ENCODE data around the gene KRTAP4-2. TPM values are rescaled to one million over a fixed set of nuclear protein-coding genes. Genes with fewer than 3 reads are reported as not detected.

KRTAP4-2 gene
- total RNA-seq, 4 donors from 2014 or later = not detected

GRCh38 chr17:41176744-41177387 is 1.2 kb downstream of the KRTAP4-2 start:
- no peaks in the 10 kb centered on the region for H3K4me1 ChIP-seq
- H3K27ac ChIP-seq = no peak overlapping the region
- TF ChIP-seq POLR2A (IDR thresholded peaks at IDR 0.05) (no peak), CTCF (IDR thresholded peaks at IDR 0.05) (no peak)
- H3K27me3 ChIP-seq = no peaks in the 10 kb centered on the region
- intact Hi-C loops (cut with DNase I) = no loop called here
- H3K4me3 ChIP-seq (replicated peaks in 1 of 3) = no peak overlapping the region
- WGBS, 2 donors = 78 to 85% methylated on average over 3 of the region's 3 CpGs
- DNase-seq = no peak
- no peaks in the 10 kb centered on the region for H3K36me3 ChIP-seq
- H3K9me3 ChIP-seq = no peaks in the 10 kb centered on the region

GRCh38 chr17:41171886-41172285 is 6.1 kb downstream of the KRTAP4-2 start:
- DNase-seq = no peak
- no peaks in the 10 kb centered on the region for H3K9me3 ChIP-seq
- no peaks in the 10 kb centered on the region for H3K27me3 ChIP-seq
- intact Hi-C loops (cut with DNase I) = no loop called here
- H3K4me1 ChIP-seq = no peaks in the 10 kb centered on the region
- TF ChIP-seq CTCF (IDR thresholded peaks at IDR 0.05) = no peak
- no peak for TF ChIP-seq POLR2A (IDR thresholded peaks at IDR 0.05)
- no peak overlapping the region for H3K4me3 ChIP-seq (replicated peaks in 1 of 3)
- whole genome bisulfite sequencing, 2 donors = 75 to 85% methylated on average over 2 of the region's 2 CpGs
- H3K36me3 ChIP-seq = no peaks in the 10 kb centered on the region
- no peak overlapping the region for H3K27ac ChIP-seq

DNA sequence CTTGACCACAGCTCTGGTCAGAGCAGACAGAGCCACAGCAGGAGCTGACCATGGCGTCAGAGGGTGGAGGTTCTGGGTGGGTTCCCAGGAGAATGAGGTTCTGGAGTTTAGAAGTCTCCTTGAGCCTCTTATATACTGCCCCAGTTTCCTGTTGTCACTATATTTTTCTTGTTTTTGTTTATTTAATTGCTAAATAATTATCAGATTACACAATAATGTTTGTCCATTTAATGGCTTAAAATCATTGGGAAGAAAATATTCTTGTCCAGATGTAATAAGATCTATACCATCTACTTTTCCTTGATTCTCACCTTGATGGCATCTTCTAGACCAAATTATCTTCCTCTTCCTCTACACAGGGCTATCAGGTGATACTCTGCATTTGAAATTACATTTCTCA is 9.9 kb downstream of the KRTAP4-2 start, which contains the start of gene KRTAP4-3:
TSS of gene KRTAP4-3 (minus strand) at position 101 of the 400 bp plus-strand sequence. CDS start at position 52, 49 bp downstream.
- WGBS, 2 donors = 63 to 82% methylated on average over 1 of the region's 1 CpG
- intact Hi-C loops (cut with DNase I) = no loop called here
- no peaks in the 10 kb centered on the region for H3K36me3 ChIP-seq
- H3K4me3 ChIP-seq (replicated peaks in 1 of 3) = no peak within 1 kb of the TSS
- no peaks in the 10 kb centered on the region for H3K4me1 ChIP-seq
- TF ChIP-seq CTCF (IDR thresholded peaks at IDR 0.05) (no peak), POLR2A (IDR thresholded peaks at IDR 0.05) (no peak)
- no peak for DNase-seq
- H3K9me3 ChIP-seq = no peaks in the 10 kb centered on the region
- H3K27me3 ChIP-seq = no peaks in the 10 kb centered on the region
- H3K27ac ChIP-seq = no peak within 1 kb of the TSS

GRCh38 chr17:41167561-41167960 is 10.5 kb downstream of the KRTAP4-2 start:
- DNase-seq = no peak
- Histone ChIP-seq H3K27ac (no peak overlapping the region), H3K9me3 (no peaks in the 10 kb centered on the region), H3K27me3 (no peaks in the 10 kb centered on the region), H3K4me3 (replicated peaks in 1 of 3) (no peak overlapping the region), H3K4me1 (no peaks in the 10 kb centered on the region), H3K36me3 (no peaks in the 10 kb centered on the region)
- intact Hi-C loops (cut with DNase I) = no loop called here
- WGBS, 2 donors = 84 to 93% methylated on average over 6 to 7 of the region's 7 CpGs
- no peak for TF ChIP-seq POLR2A (IDR thresholded peaks at IDR 0.05)
- no peak for TF ChIP-seq CTCF (IDR thresholded peaks at IDR 0.05)

DNA sequence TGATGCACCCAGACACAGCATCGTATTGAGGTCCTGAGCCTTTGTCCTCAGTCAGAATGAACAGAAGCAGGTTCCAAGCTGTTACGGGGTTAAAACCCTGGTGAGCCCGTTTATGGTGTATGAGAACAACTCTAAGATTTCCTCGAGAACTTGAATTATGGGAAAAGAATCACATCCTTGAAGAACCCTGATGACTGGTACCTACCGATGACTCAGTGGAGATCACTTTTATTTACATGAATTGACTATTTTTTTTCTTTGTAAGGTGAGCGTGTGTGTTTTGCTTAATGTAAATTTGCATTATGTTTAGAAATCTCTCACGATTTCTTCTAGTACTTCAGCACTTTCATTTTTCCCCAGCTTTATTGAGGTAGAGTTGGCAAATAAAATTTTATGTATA is 14.2 kb downstream of the KRTAP4-2 start:
- H3K36me3 ChIP-seq = no peaks in the 10 kb centered on the region
- DNase-seq = no peak
- WGBS, 2 donors = 75 to 76% methylated on average over 7 of the region's 7 CpGs
- H3K4me1 ChIP-seq = no peaks in the 10 kb centered on the region
- H3K9me3 ChIP-seq = no peaks in the 10 kb centered on the region
- no peaks in the 10 kb centered on the region for H3K27me3 ChIP-seq
- intact Hi-C loops (cut with DNase I) = no loop called here
- no peak overlapping the region for H3K27ac ChIP-seq
- H3K4me3 ChIP-seq (replicated peaks in 1 of 3) = no peak overlapping the region
- TF ChIP-seq CTCF (IDR thresholded peaks at IDR 0.05) (no peak), POLR2A (IDR thresholded peaks at IDR 0.05) (no peak)
